Activated CD4-positive, alpha-beta T cell treated with anti-CD3 and anti-CD28 coated beads, Interleukin-2, Interleukin-6, amounts not matched to agents 100 ng/mL and 50 ng/mL, durations not matched to agents 16 hours and 8 hours (primary cell): ENCODE measurements around the gene FOXB1.
A peak's percentile ranks its signal among the peaks of the same experiment; 100 is the strongest.

ENCODE experiments used
- DNase-seq: peaks from one replicate; pipeline ENCODE4 v3.0.0-alpha.2; 2020

The FOXB1 gene

DNA sequence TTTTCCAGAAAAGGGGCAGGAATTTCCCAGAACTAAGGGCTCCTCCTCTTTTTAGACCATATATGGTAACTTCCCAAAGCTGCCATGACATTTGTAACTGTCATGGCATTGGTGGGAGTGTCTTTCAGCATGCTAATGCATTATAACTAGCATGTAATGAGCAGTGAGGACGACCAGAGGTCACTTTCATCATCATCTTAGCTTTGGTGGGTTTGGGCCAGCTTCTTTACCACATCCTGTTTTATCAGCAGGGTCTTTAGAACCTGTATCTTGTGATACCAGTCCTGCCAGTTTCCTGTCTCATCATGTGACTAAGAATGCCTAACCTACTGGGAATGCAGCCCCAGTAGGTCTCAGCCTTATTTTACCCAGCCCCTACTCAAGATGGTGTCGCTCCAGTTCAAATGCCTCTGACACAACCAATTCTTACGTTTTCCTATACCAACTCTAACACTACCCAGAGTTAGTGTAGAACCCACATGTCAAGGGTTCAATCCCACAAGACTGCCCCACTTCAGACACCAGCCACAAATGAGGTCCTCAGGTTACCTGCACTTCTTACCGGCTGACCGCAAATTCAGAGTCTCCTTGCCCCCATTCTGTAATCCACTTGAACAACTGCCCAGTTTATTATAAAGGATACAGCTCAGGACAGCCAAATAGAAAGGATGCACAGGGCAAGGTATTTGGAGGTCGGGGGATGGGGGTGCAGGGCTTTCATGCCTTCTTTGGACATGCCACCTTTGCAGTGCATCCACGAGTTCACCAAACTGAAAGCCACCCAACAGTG lies 17.7 kb downstream of the FOXB1 start:
- DNase-seq = no peak

DNA sequence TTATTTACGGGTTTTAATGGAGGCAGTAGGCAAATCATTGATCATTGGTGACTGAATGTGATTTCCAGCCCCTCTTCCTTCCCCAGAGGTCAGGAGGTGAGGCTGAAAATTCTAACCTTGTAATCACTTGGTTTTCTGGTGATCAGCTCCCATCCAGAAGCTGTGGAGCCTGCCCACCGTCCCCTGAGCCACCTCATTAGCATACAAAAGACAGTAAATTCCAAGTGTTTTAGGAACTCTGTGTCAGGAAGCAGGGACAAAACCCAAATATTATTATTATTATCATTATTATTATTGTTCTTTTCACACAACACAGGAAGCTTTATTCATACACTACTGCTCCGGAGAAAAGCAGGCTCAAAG lies 18.2 kb downstream of the FOXB1 start:
- no peak for DNase-seq

DNA sequence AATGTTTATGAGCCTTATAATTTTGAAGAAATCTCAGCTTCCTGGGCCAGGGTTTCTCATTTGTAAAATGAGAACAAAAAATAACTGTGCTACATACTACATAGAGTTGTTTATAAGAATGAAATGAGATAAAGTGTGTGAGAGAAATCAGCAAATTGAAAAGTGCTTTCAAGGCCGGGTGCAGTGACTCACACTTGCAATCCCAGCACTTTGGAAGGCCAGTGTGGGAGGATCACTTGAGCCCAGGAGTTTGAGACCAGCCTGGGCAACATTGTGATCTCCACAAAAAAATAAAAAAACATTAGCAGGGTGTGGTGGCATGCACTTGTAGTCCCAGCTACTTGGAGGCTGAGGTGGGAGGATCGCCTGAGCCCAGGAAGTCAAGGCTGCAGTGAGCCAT lies 22.4 kb downstream of the FOXB1 start:
- no peak for DNase-seq

DNA sequence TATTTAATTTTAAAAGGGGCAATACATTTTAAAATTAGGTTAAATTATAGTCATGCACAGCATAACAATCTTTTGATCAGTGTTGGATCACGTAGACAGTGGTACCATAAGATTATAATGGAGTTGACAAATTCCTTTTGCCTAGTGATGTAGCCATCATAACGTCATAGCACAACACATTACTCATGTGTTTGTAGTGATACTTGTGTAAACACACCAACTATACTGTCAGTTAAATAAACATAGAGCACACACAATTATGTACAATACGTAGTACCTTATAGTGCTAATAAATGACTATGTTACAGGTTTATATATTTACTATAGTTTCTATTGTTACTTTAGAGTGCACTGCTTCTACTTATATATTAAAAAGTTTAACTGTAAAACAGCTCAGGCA lies 31.2 kb downstream of the FOXB1 start:
- no peak for DNase-seq

DNA sequence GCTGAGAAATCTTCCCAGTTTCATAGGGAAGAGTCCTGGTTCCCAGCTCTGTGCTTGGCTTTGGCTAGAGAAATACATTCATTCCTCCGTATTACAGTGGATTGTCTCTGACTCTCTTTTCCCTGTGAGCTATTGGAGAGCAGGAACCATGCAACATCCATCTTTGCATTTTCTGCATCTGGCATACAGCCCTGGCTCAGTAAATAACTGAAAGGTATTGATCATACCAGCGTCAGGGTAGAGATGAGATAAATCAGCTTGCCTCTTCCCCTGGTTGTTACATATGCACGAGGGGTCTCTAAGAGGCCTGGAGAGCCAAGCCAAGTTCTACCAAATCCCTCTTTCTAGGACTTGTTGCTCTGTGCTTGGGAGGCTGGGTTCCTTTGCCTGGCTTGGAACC lies 35.2 kb downstream of the FOXB1 start:
- no peak for DNase-seq

DNA sequence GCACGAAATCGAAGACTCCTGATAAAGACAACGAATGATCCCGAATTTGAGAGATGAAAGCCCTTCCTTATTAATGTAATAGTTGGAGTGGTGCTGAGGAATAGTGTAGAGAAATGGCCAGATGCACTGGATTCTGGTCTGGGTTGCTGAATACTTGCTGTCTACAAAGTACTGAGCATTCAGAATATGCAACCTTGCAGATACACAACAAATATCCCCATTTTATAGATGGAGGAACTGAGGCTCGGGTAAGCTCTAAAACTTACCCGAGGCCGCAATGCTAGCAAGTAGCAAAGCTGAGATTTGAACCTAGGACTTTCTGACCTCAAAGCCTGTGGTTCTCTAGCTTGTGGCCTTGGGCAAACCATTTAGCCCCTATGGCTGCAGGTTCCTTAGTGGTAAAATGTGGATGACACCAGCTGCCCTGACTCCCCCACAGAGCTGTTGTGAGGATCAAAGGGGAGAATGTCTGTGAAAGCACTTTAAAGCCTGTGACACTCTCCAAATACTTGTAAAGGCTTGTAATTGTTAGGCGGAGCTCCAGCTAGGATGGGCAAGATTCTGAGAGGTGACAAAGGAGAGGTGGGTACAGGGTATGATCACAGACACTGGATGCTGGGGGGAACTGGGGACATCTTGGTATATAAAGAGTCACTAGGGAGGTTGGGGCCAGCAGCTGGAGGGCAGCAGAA lies 39.8 kb downstream of the FOXB1 start:
- DNase-seq = no peak

DNA sequence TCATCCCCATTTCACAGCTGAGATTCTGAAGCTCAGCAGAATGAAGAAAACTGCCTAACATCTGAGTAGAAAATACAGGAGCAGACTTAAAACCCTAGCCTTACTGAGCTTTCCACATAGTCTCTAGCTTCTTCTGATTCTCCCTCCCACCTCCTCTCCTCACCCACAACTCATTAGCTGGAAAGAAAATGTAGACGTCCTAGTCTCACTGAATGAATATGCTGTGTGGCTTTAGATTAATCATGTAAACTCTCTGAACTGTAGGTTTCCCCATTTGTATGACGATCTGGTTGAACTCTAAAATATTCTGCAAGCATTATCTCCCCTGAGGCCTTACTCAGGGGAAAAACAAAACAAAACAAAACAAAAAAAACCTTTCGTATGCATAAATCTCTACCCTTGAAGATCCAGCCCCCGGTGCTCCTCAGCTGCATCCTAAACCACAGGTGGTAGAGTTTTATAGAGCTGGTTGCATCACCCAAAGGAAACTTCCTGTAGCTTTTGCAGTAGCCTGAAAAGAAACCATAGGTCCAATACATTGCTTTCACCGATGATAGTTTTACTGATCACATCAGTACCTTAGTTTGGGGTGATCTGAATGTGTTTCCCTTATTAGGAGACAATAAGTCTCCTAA lies 40.6 kb downstream of the FOXB1 start:
- peak; percentile 65 for DNase-seq

DNA sequence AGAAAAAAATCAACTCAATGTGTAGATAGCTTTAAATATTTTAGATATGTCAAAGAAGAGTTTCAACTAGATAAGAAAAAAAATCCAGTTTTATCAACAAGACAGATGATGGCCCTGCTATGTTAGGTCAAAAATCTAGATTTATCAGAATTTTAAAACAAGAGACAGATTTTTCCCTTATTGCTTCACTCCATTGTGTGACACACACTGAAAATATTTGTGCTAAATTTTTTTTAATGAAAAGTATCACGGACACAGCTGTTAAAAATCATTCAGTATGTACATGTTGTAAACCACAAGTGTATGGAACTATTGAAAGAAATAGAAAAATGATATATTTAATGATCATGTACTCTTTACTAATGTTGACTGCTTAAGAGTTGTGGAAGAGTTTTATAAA lies 43.6 kb downstream of the FOXB1 start:
- DNase-seq = no peak

DNA sequence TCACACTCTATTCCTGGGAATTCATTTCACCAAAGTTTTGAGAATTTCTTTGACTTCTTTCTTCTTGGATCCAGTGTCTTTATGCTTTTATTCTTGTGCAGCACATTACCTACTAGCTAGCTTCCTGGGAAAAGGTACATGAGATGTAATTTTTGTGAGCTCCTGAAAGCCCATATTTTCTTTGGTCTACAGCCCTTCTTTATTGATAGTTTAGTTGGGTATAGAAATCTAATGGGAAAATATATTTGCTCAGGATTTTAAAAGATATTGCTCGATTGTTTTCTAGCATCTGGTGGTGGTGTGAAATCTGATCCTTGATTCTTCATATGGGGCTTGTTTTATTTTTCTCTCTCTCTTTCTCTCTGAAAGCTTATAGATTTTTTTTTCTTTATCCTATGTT lies 45.8 kb downstream of the FOXB1 start:
- no peak for DNase-seq

DNA sequence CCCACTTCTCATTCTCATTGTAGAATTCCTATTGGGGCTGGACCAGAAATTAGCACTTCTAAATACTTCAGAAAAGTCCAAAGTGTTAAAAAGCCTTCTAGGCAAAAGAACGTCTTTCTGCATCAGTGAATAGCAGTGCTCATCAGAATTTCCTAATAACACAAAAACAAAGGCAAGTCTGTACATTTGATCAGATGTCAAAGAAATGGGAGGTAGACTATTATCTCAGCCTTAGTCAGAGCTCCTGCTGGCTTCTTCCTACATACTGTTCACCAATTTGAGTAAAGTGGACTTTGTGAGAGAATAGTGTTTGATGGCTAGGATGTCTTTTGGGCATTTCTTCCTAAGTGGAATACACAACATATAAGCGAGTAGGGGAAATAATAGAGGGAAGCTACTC lies 48.7 kb downstream of the FOXB1 start:
- DNase-seq = no peak

DNA sequence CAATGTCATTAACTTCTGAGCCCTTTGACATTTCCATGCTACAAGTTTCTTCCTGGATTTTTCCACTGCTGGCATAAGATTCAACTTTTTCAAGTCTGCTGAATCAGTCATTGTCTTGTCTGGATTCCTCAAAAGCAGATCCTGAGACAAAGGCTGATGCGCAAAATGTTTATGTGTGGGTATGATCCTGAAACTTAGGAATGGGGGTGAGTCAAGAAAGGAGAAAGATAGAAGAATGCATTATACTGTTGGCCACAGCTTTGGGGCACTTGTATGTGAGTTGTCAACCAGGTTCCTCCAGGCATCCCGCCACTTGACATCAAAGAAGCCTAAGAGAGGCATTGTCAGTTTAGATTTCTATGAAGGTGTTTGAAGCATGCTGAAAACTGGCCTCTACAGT lies 50.4 kb downstream of the FOXB1 start:
- DNase-seq = no peak
